GM13977 (cell line): ENCODE measurements around the gene ANGEL2.
"Not testable (repeated sequence)": the region's sequence is repeated elsewhere in the genome, so short reads cannot be mapped to it uniquely, and the experiment has no call there.

Source experiments
- DNase-seq: peaks from one replicate; pipeline ENCODE4 v3.0.0; 2012; ENCODE audit warnings: low spot score
- in situ Hi-C: fragments of 300-500 bp; cut with MboI; formaldehyde crosslinking; loops from one replicate; pipeline ENCODE4 v1.12.0; 2022; ENCODE audit warnings: low sequenced_read_pairs, low pct_unique_long_range_greater_than_20kb, mixed read lengths, inconsistent platforms; ENCODE audit not compliant: unreplicated experiment
- TF ChIP-seq, protein P1 (sequence below): IDR thresholded peaks from 2 replicates; pipeline ENCODE4 v1.5.1; 2012; ENCODE audit warnings: mild to moderate bottlenecking, control low read depth; ENCODE audit not compliant: insufficient read depth; ENCODE audit errors: extremely low read depth, missing control alignments

ANGEL2 gene

DNA sequence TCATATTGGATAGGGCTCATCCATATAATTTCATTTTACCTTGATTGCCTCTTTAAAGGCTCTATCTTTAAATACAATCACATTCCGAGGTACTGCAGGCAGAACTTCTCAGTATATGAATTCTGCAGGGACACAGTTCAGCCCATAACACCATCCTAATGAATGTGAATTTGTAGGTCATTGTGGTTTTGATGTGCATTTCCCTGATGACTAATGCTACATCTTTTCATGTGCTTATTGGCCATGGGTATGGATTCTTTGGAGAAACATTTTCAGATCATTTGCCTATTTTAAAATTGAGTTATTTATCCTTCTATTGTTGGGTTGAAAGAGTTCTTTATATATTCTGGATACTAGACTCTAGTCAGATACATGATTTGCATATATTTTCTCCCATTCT, 25.8 kb upstream of the ANGEL2 start:
- in situ Hi-C loops: no loop called here
- TF ChIP-seq, protein P1, sequence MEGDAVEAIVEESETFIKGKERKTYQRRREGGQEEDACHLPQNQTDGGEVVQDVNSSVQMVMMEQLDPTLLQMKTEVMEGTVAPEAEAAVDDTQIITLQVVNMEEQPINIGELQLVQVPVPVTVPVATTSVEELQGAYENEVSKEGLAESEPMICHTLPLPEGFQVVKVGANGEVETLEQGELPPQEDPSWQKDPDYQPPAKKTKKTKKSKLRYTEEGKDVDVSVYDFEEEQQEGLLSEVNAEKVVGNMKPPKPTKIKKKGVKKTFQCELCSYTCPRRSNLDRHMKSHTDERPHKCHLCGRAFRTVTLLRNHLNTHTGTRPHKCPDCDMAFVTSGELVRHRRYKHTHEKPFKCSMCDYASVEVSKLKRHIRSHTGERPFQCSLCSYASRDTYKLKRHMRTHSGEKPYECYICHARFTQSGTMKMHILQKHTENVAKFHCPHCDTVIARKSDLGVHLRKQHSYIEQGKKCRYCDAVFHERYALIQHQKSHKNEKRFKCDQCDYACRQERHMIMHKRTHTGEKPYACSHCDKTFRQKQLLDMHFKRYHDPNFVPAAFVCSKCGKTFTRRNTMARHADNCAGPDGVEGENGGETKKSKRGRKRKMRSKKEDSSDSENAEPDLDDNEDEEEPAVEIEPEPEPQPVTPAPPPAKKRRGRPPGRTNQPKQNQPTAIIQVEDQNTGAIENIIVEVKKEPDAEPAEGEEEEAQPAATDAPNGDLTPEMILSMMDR: no peak
- DNase-seq: no peak

DNA sequence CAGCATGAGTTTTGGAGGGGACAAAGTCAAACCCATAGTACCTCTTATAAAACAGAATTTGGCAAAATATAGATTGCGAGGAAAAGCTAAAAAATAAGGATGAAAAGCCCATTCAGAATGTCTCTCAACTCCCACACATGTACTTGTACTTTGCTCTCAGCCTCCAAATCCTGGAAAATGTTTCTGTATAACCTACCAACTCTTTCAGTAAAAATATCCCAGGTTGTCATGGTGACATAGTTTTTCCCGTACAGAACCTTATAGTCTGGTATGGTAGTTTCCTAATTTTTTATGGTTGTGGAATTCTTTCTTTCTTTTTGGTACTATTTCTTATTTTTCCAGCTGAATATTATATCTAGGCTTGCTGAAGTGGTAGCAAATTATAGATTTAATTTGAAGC, 19.9 kb upstream of the ANGEL2 start:
- in situ Hi-C loops: no loop called here
- TF ChIP-seq, protein P1: no peak
- DNase-seq: no peak

DNA sequence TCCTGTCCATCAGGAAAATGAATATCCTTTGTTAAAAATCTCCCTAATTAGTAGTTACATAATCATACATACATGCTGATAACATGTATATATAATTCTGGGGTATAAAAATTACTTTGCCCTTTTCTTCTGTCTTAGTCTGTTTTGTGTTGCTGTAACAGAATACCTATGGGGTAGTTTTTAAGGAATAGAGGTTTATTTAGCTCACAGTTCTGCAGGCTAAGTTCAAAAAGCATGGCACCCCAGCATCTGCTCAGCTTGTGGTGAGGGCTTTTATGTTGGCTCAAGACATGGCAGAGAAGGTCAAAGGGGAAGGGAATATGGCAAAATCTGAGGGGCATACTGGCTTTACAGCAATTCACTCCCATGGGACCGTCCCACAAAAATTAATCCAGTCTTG, 19.0 kb upstream of the ANGEL2 start:
- TF ChIP-seq, protein P1: no peak

DNA sequence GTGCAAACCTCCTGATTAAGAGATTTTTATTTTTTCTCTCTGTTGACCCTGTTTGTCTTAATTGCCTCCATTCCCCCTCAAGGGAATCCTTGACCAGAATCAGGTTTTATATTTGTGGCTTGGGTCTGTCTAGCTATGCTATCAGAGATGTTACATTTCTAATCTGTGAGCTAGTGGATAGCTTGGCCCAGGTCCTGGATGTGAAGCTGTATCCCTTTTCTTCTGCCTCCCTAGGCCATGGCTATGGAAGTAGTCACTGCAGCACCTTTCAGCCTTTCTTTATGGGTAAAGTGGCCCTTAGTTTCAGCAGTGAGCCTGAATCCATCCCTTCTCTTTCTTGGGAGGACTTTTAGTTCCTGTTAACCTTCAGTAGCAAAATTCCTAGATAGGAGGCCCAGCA, 17.0 kb upstream of the ANGEL2 start:
- DNase-seq: no peak
- TF ChIP-seq, protein P1: no peak
- in situ Hi-C loops: no loop called here

More for the DNA sequence above, 19.0 kb upstream of the ANGEL2 start:
- in situ Hi-C loops: no loop called here
- no peak for DNase-seq

DNA sequence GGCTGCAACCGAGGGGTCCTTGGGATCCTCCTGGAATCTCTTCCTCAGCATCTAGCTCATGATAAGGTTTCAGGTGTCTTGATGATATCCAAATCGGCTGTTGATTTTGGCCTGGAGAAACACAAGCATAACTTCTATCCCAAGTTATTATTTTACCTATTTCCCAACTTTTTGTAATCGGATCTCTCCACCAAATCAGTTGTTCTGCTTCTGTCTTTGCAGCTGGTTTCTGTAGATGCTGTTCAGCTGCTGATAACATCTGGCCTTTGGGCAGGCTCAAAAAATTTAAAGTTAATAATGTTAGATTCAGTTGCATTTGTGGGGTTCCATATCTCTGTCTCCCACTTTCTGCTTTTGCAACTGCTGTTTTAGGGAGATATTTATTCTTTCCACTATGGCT, 11.4 kb upstream of the ANGEL2 start:
- in situ Hi-C loops, DNase-seq: not testable (repeated sequence)

DNA sequence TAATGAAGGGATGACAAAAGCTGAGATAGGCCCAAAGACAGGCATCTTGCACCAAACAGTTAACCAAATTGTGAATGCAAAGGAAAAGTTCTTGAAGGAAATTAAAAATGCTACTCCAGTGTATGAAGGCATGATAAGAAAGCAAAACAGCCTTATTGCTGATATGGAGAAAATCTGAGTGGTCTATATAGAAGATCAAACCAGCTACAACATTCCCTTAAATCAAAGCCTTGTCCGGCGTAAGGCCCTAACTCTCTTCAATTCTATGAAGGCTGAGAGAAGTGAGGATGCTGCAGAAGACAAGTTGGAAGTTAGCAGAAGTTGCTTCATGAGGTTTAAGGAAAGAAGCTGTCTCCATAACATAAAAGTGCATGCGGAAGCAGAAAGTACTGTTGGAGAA, 4.3 kb upstream of the ANGEL2 start:
- TF ChIP-seq, protein P1: no peak
- in situ Hi-C loops: no loop called here
- no peak for DNase-seq

DNA sequence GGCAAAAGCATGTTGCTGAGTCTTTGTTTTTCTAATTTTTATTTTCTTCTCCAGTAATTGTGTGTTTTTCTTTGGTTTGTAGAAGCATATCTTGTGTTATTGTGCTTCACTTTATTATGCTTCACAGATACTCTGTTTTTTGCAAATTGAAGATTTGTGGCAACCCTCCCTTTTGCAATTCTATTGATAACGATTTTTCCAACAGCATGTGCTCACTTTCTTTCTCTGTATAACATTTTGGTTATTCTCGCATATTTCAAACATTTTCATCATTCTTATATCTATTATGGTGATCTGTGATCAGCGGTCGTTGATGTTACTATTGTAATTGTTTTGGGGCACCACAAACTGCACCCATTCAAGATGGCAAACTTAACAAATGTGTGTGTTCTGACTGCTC, 3.8 kb upstream of the ANGEL2 start:
- TF ChIP-seq, protein P1: no peak
- in situ Hi-C loops: no loop called here
- no peak for DNase-seq
